ENCODE data around the gene PIK3R6.

PIK3R6 gene

DNA sequence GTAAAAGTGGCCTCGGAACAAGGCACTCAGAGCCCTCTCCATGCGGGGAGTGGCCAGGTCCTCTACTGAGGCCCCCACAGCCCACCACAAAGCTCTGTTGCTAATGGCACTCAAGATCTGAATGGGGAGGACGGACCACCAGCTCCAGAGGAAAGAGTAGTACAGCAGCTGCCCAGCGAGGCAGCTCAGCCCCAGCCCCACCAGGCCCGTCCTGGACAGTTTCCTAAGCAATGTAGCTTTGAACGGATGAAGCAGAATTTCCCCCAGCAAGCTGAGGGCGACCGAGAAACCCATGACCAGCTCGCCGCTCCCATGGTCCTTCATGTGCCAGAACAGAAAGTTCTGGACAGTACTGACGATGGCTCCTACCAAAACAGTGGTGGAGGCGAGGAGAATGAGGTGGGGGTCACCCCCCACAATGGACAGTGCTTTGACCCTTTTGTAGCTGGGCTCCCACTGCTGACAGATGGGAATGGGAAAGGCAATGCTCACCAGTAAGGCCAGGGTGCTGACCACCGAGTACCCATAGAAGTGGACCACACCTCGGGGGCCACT lies 69.8 kb downstream of the PIK3R6 start:
- no peak overlapping the region for H3K4me3 ChIP-seq (ENCODE audit: low read length, poor library complexity, severe bottlenecking)
- no peak overlapping the region for H2AFZ ChIP-seq (ENCODE audit: low read length)
- H3K9me2 ChIP-seq (replicated peaks; ENCODE audit: low read depth, low read length) = no peaks in the 10 kb centered on the region
- peaks cover 16% of the 10 kb centered on the region; the same call in 1 of the 2 replicates for H3K36me3 ChIP-seq (ENCODE audit: insufficient read depth, low read length)
- no peaks in the 10 kb centered on the region for H3K9me3 ChIP-seq (ENCODE audit: insufficient read depth, low read depth, low read length)
- TF ChIP-seq, protein P1, sequence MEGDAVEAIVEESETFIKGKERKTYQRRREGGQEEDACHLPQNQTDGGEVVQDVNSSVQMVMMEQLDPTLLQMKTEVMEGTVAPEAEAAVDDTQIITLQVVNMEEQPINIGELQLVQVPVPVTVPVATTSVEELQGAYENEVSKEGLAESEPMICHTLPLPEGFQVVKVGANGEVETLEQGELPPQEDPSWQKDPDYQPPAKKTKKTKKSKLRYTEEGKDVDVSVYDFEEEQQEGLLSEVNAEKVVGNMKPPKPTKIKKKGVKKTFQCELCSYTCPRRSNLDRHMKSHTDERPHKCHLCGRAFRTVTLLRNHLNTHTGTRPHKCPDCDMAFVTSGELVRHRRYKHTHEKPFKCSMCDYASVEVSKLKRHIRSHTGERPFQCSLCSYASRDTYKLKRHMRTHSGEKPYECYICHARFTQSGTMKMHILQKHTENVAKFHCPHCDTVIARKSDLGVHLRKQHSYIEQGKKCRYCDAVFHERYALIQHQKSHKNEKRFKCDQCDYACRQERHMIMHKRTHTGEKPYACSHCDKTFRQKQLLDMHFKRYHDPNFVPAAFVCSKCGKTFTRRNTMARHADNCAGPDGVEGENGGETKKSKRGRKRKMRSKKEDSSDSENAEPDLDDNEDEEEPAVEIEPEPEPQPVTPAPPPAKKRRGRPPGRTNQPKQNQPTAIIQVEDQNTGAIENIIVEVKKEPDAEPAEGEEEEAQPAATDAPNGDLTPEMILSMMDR (conservative IDR thresholded peaks at IDR 0.05; ENCODE audit: low read length) = no peak
- TF ChIP-seq EZH2phosphoT487 (IDR thresholded peaks at IDR 0.05; ENCODE audit: borderline replicate concordance) = no peak
- H3K4me1 ChIP-seq (ENCODE audit: insufficient read depth, low read length, poor library complexity, severe bottlenecking) = no peaks in the 10 kb centered on the region
- H3F3A ChIP-seq (ENCODE audit: low read depth) = no peaks in the 10 kb centered on the region
- H3K9ac ChIP-seq (ENCODE audit: low read depth, low read length, poor library complexity, severe bottlenecking) = no peak overlapping the region
- no peak overlapping the region for H3K4me2 ChIP-seq (ENCODE audit: low read depth, low read length, poor library complexity, severe bottlenecking)
- no peaks in the 10 kb centered on the region for H4K20me1 ChIP-seq (ENCODE audit: insufficient read depth, low read length, poor library complexity, severe bottlenecking)
- H3K27me3 ChIP-seq (ENCODE audit: insufficient read depth, low read length, poor library complexity, severe bottlenecking) = no peaks in the 10 kb centered on the region
- H3K79me2 ChIP-seq (ENCODE audit: insufficient read depth, low read length) = no peaks in the 10 kb centered on the region

DNA sequence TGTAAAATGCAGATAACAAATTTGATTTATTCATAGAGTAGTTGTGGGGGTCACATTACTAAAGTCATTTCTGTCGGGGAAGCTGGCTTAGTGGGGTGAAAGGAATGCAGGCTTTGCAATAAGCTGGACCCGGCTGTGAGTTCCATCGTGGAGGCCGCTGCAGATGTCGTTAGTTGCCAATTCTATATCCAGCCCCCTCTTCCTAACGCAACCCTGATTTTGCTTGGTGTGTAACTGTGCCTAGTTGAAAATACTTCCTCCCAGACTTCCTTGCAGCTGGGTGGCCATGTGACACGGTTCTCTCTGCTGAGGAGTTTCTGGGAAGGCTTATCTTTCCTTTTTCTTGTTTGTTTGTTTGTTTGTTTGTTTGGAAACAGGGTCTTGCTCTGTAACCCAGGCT lies 72.8 kb downstream of the PIK3R6 start:
- TF ChIP-seq, protein P1 (conservative IDR thresholded peaks at IDR 0.05; ENCODE audit: low read length) = no peak
- no peak for TF ChIP-seq EZH2phosphoT487 (IDR thresholded peaks at IDR 0.05; ENCODE audit: borderline replicate concordance)
- H4K20me1 ChIP-seq (ENCODE audit: insufficient read depth, low read length, poor library complexity, severe bottlenecking) = no peaks in the 10 kb centered on the region
- H3K9ac ChIP-seq (ENCODE audit: low read depth, low read length, poor library complexity, severe bottlenecking) = no peak overlapping the region
- H3K79me2 ChIP-seq (ENCODE audit: insufficient read depth, low read length) = no peaks in the 10 kb centered on the region
- H3K4me2 ChIP-seq (ENCODE audit: low read depth, low read length, poor library complexity, severe bottlenecking) = no peak overlapping the region
- no peaks in the 10 kb centered on the region; the same call in 1 of the 2 replicates for H3K36me3 ChIP-seq (ENCODE audit: insufficient read depth, low read length)
- no peaks in the 10 kb centered on the region for H3K4me1 ChIP-seq (ENCODE audit: insufficient read depth, low read length, poor library complexity, severe bottlenecking)
- H3K9me2 ChIP-seq (replicated peaks; ENCODE audit: low read depth, low read length) = no peaks in the 10 kb centered on the region
- H3K27me3 ChIP-seq (ENCODE audit: insufficient read depth, low read length, poor library complexity, severe bottlenecking) = no peaks in the 10 kb centered on the region
- no peak overlapping the region for H3K4me3 ChIP-seq (ENCODE audit: low read length, poor library complexity, severe bottlenecking)
- no peak overlapping the region for H2AFZ ChIP-seq (ENCODE audit: low read length)
- no peaks in the 10 kb centered on the region for H3K9me3 ChIP-seq (ENCODE audit: insufficient read depth, low read depth, low read length)
- H3F3A ChIP-seq (ENCODE audit: low read depth) = no peaks in the 10 kb centered on the region

DNA sequence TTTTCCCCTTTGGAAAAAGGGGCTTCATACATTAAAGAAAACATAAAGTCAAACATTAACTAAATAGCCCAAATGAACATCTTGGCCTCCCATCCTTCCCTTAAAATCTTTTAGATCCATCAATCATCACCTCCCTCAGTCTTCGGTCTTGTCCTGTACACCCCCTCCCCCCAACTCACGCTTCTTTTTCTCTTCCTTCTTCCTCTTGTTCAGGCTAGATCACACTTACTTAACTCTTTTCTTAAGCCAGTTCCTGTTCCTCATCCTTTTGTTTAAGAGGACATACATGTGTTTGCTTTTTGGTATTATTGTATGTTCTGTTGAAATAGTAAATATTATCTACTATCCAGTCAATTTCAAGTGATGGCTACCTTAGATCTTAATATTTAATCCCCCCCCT lies 73.8 kb downstream of the PIK3R6 start:
- Histone ChIP-seq H3K9me2 (replicated peaks; ENCODE audit: low read depth, low read length) (no peaks in the 10 kb centered on the region), H3K9me3 (ENCODE audit: insufficient read depth, low read depth, low read length) (no peaks in the 10 kb centered on the region), H3K9ac (ENCODE audit: low read depth, low read length, poor library complexity, severe bottlenecking) (no peak overlapping the region), H3K27me3 (ENCODE audit: insufficient read depth, low read length, poor library complexity, severe bottlenecking) (no peaks in the 10 kb centered on the region), H3K79me2 (ENCODE audit: insufficient read depth, low read length) (no peaks in the 10 kb centered on the region), H3F3A (ENCODE audit: low read depth) (no peaks in the 10 kb centered on the region), H2AFZ (ENCODE audit: low read length) (no peak overlapping the region), H4K20me1 (ENCODE audit: insufficient read depth, low read length, poor library complexity, severe bottlenecking) (no peaks in the 10 kb centered on the region), H3K4me2 (ENCODE audit: low read depth, low read length, poor library complexity, severe bottlenecking) (no peak overlapping the region), H3K4me3 (ENCODE audit: low read length, poor library complexity, severe bottlenecking) (no peak overlapping the region), H3K4me1 (ENCODE audit: insufficient read depth, low read length, poor library complexity, severe bottlenecking) (no peaks in the 10 kb centered on the region), H3K36me3 (ENCODE audit: insufficient read depth, low read length) (no peaks in the 10 kb centered on the region; the same call in 1 of the 2 replicates)
- TF ChIP-seq, protein P1 (conservative IDR thresholded peaks at IDR 0.05; ENCODE audit: low read length) = no peak
- TF ChIP-seq EZH2phosphoT487 (IDR thresholded peaks at IDR 0.05; ENCODE audit: borderline replicate concordance) = no peak
